Left ventricle myocardium inferior (tissue), 1 donor: ENCODE measurements around the gene KRTAP5-5. TPM values are rescaled to one million over a fixed set of nuclear protein-coding genes. Genes with fewer than 3 reads are reported as not detected.
"Not testable (repeated sequence)": the region's sequence is repeated elsewhere in the genome, so short reads cannot be mapped to it uniquely, and the experiment has no call there.

Source experiments
- DNase-seq: peaks from one replicate; pipeline ENCODE4 v3.0.0-alpha.2; 2020
- H3K27ac ChIP-seq: fragments of 200-600 bp; replicated peaks from 2 replicates; pipeline ENCODE4 v1.8.0; 2021
- H3K27me3 ChIP-seq: fragments of 200-600 bp; 2 replicates; pipeline ENCODE4 v1.8.0; 2021; ENCODE audit warnings: low read depth
- H3K36me3 ChIP-seq: fragments of 200-600 bp; 2 replicates; pipeline ENCODE4 v1.8.0; 2021
- H3K4me1 ChIP-seq: fragments of 200-600 bp; 2 replicates; pipeline ENCODE4 v1.8.0; 2021
- H3K4me3 ChIP-seq: fragments of 200-600 bp; 2 replicates; pipeline ENCODE4 v1.8.0; 2021; ENCODE audit warnings: mild to moderate bottlenecking, moderate library complexity
- H3K9me3 ChIP-seq: fragments of 200-600 bp; replicated peaks from 2 replicates; pipeline ENCODE4 v1.8.0; 2021
- intact Hi-C: fragments of 100-400 bp; cut with micrococcal nuclease; formaldehyde crosslinking; loops from one replicate; pipeline ENCODE4 v1.11.0; 2022
- total RNA-seq: library from RNA; stranded (reverse); fragmentation: NEBNext Ultra II Directional; extraction: Animal tissue kit (Norgen Biotek cat#: 25700); gene quantifications from one replicate; pipeline ENCODE4 v1.2.1, GENCODE V29; 2021
- TF ChIP-seq, protein P1 (sequence below): fragments of 200-600 bp; IDR thresholded peaks from 2 replicates; pipeline ENCODE4 v1.8.0; 2021; ENCODE audit warnings: antibody characterized with exemption, mild to moderate bottlenecking, borderline replicate concordance
- donor health status: DM: no; HTN: yes; CAD: no; lungs with severe emphysema.

The KRTAP5-5 gene
- total RNA-seq, 1 donor from 2014 or later: not detected

- intact Hi-C loops: no loop called here
- H3K36me3 ChIP-seq: no peaks in the 10 kb centered on the region
- H3K4me3 ChIP-seq: no peak overlapping the region
- no peaks in the 10 kb centered on the region for H3K27me3 ChIP-seq
- no peaks in the 10 kb centered on the region for H3K9me3 ChIP-seq
- TF ChIP-seq, protein P1, sequence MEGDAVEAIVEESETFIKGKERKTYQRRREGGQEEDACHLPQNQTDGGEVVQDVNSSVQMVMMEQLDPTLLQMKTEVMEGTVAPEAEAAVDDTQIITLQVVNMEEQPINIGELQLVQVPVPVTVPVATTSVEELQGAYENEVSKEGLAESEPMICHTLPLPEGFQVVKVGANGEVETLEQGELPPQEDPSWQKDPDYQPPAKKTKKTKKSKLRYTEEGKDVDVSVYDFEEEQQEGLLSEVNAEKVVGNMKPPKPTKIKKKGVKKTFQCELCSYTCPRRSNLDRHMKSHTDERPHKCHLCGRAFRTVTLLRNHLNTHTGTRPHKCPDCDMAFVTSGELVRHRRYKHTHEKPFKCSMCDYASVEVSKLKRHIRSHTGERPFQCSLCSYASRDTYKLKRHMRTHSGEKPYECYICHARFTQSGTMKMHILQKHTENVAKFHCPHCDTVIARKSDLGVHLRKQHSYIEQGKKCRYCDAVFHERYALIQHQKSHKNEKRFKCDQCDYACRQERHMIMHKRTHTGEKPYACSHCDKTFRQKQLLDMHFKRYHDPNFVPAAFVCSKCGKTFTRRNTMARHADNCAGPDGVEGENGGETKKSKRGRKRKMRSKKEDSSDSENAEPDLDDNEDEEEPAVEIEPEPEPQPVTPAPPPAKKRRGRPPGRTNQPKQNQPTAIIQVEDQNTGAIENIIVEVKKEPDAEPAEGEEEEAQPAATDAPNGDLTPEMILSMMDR: no peak
- DNase-seq: no peak
- H3K4me1 ChIP-seq: peaks cover 7% of the 10 kb centered on the region
- H3K27ac ChIP-seq: peak overlapping the region; percentile 60
These were observed 39.6 kb upstream of the KRTAP5-5 start for GRCh38 chr11:1589996-1590395.

DNA sequence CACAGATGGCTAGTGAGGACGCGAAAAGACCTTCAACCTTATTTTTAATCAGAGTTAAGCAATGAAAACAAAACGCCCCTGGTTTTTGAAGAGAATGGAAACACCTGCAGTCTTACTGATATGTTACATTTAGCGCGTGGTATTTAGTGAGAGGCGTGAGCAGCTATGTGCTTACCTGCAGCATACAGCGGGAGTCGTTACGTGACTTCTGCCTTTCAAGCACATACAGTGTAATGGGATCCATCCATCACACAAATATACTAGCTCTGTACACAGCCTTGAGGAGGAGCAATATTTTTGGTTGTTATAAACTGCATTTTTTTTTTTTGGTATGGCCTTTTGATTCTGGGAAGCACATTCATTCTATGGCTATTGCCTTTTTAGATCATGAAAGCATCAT, 36.9 kb upstream of the KRTAP5-5 start:
- intact Hi-C loops: no loop called here
- Histone ChIP-seq H3K27me3 (peaks cover 13% of the 10 kb centered on the region), H3K27ac (no peak overlapping the region), H3K9me3 (no peaks in the 10 kb centered on the region), H3K4me3 (no peak overlapping the region), H3K4me1 (peaks cover 20% of the 10 kb centered on the region), H3K36me3 (no peaks in the 10 kb centered on the region)
- no peak for DNase-seq
- TF ChIP-seq, protein P1: no peak

DNA sequence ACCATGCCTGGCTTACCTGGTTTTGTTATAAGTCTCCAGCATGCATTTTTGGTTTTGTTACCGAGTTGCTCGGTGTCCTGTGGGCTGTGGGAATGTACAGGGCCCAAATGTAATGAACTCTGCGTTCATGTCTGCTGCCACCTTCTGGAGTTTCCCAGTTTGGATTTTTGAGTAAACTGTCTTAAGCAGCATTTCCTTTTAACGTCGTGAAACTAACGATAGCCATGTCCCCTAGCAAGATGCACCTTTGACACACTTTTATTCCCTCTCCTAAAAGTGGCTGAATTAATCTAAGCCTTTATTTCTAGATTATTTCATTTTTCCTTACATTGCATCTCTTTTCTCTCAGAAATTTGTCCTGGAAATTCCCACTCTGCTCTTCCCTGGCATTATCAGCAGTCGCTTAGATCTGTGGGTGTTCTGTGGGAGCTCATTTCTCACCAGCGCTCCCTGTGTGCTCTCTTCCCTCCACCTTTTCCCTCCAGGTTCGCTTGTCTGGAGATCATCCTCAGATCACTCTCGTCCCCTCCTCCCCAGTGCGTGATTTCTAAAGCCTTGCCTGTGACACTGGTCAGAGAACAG, 33.5 kb upstream of the KRTAP5-5 start:
- H3K4me3 ChIP-seq, intact Hi-C loops, H3K36me3 ChIP-seq, H3K27ac ChIP-seq, DNase-seq, H3K9me3 ChIP-seq: not testable (repeated sequence)
- Histone ChIP-seq H3K4me1 (peaks cover 12% of the 10 kb centered on the region), H3K27me3 (peaks cover 32% of the 10 kb centered on the region)

DNA sequence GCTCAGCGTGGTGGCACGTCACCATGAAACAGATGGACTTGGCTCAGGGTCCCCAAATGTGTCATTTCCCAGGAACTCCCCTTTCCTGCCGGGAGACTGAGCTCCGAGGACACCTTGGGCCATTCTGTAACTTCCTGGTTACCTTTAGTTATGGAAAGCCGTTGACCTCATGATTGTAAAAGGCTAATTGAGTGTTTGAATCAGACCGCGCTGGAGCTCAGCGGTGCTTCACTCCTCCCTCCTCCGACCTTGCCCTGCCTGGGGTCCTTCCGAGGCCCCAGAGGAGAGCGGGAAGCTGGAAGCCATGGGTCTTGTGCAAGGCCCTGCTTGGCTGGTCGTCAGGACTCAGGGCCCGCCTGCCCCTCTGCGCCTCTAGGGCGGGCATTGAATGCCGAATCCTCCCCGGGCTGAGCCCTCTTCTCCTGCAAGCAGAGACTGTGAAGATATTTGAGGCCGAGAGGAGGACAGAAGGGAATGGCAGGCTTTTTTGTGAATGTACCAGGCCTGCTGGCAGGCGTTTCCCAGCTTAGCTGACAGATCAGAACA, 32.9 kb upstream of the KRTAP5-5 start:
- peaks cover 33% of the 10 kb centered on the region for H3K27me3 ChIP-seq
- H3K4me3 ChIP-seq, H3K27ac ChIP-seq, H3K9me3 ChIP-seq, intact Hi-C loops, DNase-seq, H3K36me3 ChIP-seq: not testable (repeated sequence)
- peaks cover 12% of the 10 kb centered on the region for H3K4me1 ChIP-seq

GRCh38 chr11:1597331-1597993, 32.1 kb upstream of the KRTAP5-5 start:
- Histone ChIP-seq H3K36me3 (no peaks in the 10 kb centered on the region), H3K27ac (no peak overlapping the region), H3K4me3 (no peak overlapping the region), H3K27me3 (peaks cover 41% of the 10 kb centered on the region), H3K9me3 (no peaks in the 10 kb centered on the region), H3K4me1 (peaks cover 12% of the 10 kb centered on the region)
- no peak for DNase-seq
- TF ChIP-seq, protein P1: no peak
- intact Hi-C loops: no loop called here

DNA sequence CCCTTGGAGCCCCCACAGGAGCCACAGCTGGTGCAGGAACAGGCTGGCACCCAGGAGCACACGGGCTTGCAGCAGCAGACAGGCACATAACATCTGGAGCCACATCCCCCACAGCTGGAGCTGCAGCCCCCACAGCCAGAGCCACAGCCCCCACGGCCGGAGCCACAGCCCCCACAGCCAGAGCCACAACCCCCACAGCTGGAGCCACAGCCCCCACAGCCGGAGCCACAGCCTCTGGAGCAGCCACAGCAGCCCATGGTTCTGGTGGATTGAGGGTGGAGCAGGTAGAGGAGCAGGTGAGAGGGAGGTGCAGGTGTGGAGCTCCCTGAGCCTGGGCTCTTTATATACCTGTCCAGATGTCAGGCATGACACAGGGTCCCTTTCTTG, 31.6 kb upstream of the KRTAP5-5 start, which contains the start of gene KRTAP5-2:
Gene KRTAP5-2, minus strand, starts transcription at position 301 of the 387 bp plus-strand sequence. Its CDS starts 44 bp downstream, at position 257.
- Histone ChIP-seq H3K36me3 (no peaks in the 10 kb centered on the region), H3K27ac (no peak within 1 kb of the TSS), H3K9me3 (no peaks in the 10 kb centered on the region), H3K4me1 (peaks cover 12% of the 10 kb centered on the region), H3K4me3 (no peak within 1 kb of the TSS), H3K27me3 (peaks cover 46% of the 10 kb centered on the region)
- intact Hi-C loops: no loop called here
- TF ChIP-seq, protein P1: no peak
- DNase-seq: no peak

GRCh38 chr11:1598406-1598805, 31.2 kb upstream of the KRTAP5-5 start:
- DNase-seq, intact Hi-C loops: not testable (repeated sequence)

More at GRCh38 chr11:1598406-1598805, 31.2 kb upstream of the KRTAP5-5 start:
- not testable (repeated sequence) for H3K4me3 ChIP-seq, H3K9me3 ChIP-seq, H3K36me3 ChIP-seq, H3K27ac ChIP-seq
- H3K27me3 ChIP-seq: peaks cover 50% of the 10 kb centered on the region
- H3K4me1 ChIP-seq: peaks cover 12% of the 10 kb centered on the region
